HepG2 (cell line): ENCODE results near the gene TNS4. TPM values are rescaled to one million over a fixed set of nuclear protein-coding genes. Genes with fewer than 3 reads are reported as not detected.

Source experiments
- FOXA1 ChIP-seq, 2 experiments: fragments of 450-650 bp in 1 of 2; sonication (generic) in 1 of 2; formaldehyde crosslinking in 1 of 2; IDR thresholded peaks; 2 replicates each; pipeline versions ENCODE4 v1.4.0 to v1.6.1; 2016 to 2020; ENCODE audit warnings: missing genetic modification reagents in 1 of 2
- FOXP4 ChIP-seq: sonication (generic); formaldehyde crosslinking; IDR thresholded peaks from 2 replicates; pipeline ENCODE4 v1.4.0; 2020; ENCODE audit warnings: missing genetic modification reagents
- HDAC6 ChIP-seq: fragments of 200-600 bp; sonication (generic); IDR thresholded peaks from 2 replicates; pipeline ENCODE4 v1.7.0; 2017; ENCODE audit warnings: mild to moderate bottlenecking, antibody characterized with exemption, low read length, low read depth
- KMT2A ChIP-seq: sonication (generic); formaldehyde crosslinking; IDR thresholded peaks from 2 replicates; pipeline ENCODE4 v1.4.0; 2020; ENCODE audit warnings: missing genetic modification reagents
- TCF7 ChIP-seq: sonication (generic); IDR thresholded peaks from 2 replicates; pipeline ENCODE4 v1.6.1; 2016; ENCODE audit warnings: antibody characterized with exemption, low read depth
- TFDP2 ChIP-seq: sonication (generic); formaldehyde crosslinking; IDR thresholded peaks from 2 replicates; pipeline ENCODE4 v1.4.0; 2020; ENCODE audit warnings: missing genetic modification reagents
- TOPORS ChIP-seq: sonication (generic); formaldehyde crosslinking; IDR thresholded peaks from 2 replicates; pipeline ENCODE4 v1.8.0; 2023; ENCODE audit warnings: mild to moderate bottlenecking, missing genetic modification reagents
- USF2 ChIP-seq, 2 experiments: sonication (generic) in 1 of 2; formaldehyde crosslinking in 1 of 2; IDR thresholded peaks; 2 replicates each; pipeline versions ENCODE4 v1.5.1 to v1.6.1; 2011 to 2020; ENCODE audit warnings: borderline replicate concordance in 1 of 2, low read depth in 1 of 2, low read length in 1 of 2, mild to moderate bottlenecking in 1 of 2, missing genetic modification reagents in 1 of 2, moderate library complexity in 1 of 2
- ZNF10 ChIP-seq: sonication (generic); formaldehyde crosslinking; IDR thresholded peaks from 2 replicates; pipeline ENCODE4 v1.4.0; 2020; ENCODE audit warnings: mild to moderate bottlenecking, low read depth, missing genetic modification reagents, borderline replicate concordance
- ZNF609 ChIP-seq: sonication (generic); formaldehyde crosslinking; IDR thresholded peaks from 2 replicates; pipeline ENCODE4 v1.4.0; 2020; ENCODE audit warnings: mild to moderate bottlenecking, missing genetic modification reagents, borderline replicate concordance
- ZNF724P ChIP-seq: sonication (generic); formaldehyde crosslinking; IDR thresholded peaks from 2 replicates; pipeline ENCODE4 v1.8.0; 2022; ENCODE audit warnings: missing genetic modification reagents, borderline replicate concordance
- ZNF784 ChIP-seq: sonication (generic); formaldehyde crosslinking; IDR thresholded peaks from 2 replicates; pipeline ENCODE4 v1.5.1; 2020; ENCODE audit warnings: missing genetic modification reagents, mild to moderate bottlenecking, borderline replicate concordance
- polyA plus RNA-seq, 8 experiments: library from polyadenylated mRNA; depleted of rRNA in 3 of 8; stranded (reverse) in 7 of 8; unstranded in 1 of 8; fragments of >200 nt; fragmentation: Illumina TruSeq in 4 of 8; extraction: Trizol in 4 of 8; gene quantifications; 2 replicates each; pipeline versions ENCODE4 v1.2.1 to v1.2.3, GENCODE V29; 2011 to 2016; ENCODE audit warnings: low read depth in 4 of 8, missing spikeins in 1 of 8, mixed read lengths in 1 of 8; ENCODE audit not compliant: insufficient read depth in 1 of 8
- total RNA-seq, 5 experiments: library from RNA; depleted of rRNA; stranded (reverse); fragments of >200 nt; fragmentation: Illumina TruSeq; extraction: Trizol; gene quantifications; 2 replicates each; pipeline ENCODE4 v1.2.3, GENCODE V29; 2016; ENCODE audit warnings: low read depth in 1 of 5

TNS4 gene
- total and polyA plus RNA-seq, 2 of the 13 experiments (the other 11 are each of a cell fraction or from before 2014, with no cell fraction given), result 0.58 to 2.1 TPM

- peak; percentile 32; the same call in 1 of the 2 replicates for TF ChIP-seq ZNF724P (CRISPR knock-in tag)
- peak; percentile 82; the same call in 1 of the 2 replicates for TF ChIP-seq ZNF609 (CRISPR knock-in tag)
- no peak for TF ChIP-seq ZNF10 (CRISPR knock-in tag)
- TF ChIP-seq HDAC6, result no peak
- peak; percentile 30; the same call in 1 of the 2 replicates for TF ChIP-seq TCF7
- 0 out of 2 replicates have a peak, but pooled peaks have one; percentile 41 for TF ChIP-seq ZNF784 (CRISPR knock-in tag)
- peak; percentile 94 for TF ChIP-seq USF2 (IDR thresholded peaks at IDR 0.05; ENCODE audit: low read depth, low read length)
- TF ChIP-seq USF2 (CRISPR knock-in tag; IDR thresholded peaks at IDR 0.05; ENCODE audit: borderline replicate concordance), result peak; percentile 93; the same call in 1 of the 2 replicates
- peak; percentile 84 for TF ChIP-seq FOXP4 (CRISPR knock-in tag)
- TF ChIP-seq FOXA1 (IDR thresholded peaks at IDR 0.05), result no peak
- TF ChIP-seq FOXA1 (CRISPR knock-in tag; IDR thresholded peaks at IDR 0.05), result peak; percentile 99
- no peak for TF ChIP-seq TOPORS (CRISPR knock-in tag)
- no peak for TF ChIP-seq TFDP2 (CRISPR knock-in tag)
- peak; percentile 23; the same call in 1 of the 2 replicates for TF ChIP-seq KMT2A (CRISPR knock-in tag)
These were observed 52.7 kb downstream of the TNS4 start (continued) for GRCh38 chr17:40448639-40449261.
